ENCODE data around the gene MALT1.

The MALT1 gene

GRCh38 chr18:58777471-58777870 is 106.2 kb downstream of the MALT1 start:
- no peak for TF ChIP-seq CTCF (conservative IDR thresholded peaks at IDR 0.05; ENCODE audit: low read length)
- no peak overlapping the region for H3K4me3 ChIP-seq (ENCODE audit: low read length)
- no peak for DNase-seq (ENCODE audit: low read depth)

GRCh38 chr18:58779529-58779928 is 108.3 kb downstream of the MALT1 start:
- DNase-seq (ENCODE audit: low read depth): no peak
- no peak for TF ChIP-seq CTCF (conservative IDR thresholded peaks at IDR 0.05; ENCODE audit: low read length)
- no peak overlapping the region for H3K4me3 ChIP-seq (ENCODE audit: low read length)

GRCh38 chr18:58780045-58780444 is 108.8 kb downstream of the MALT1 start:
- no peak for DNase-seq (ENCODE audit: low read depth)
- no peak for TF ChIP-seq CTCF (conservative IDR thresholded peaks at IDR 0.05; ENCODE audit: low read length)

GRCh38 chr18:58781627-58782194 is 110.4 kb downstream of the MALT1 start:
- peak; percentile 77 for DNase-seq (ENCODE audit: low read depth)
- no peak overlapping the region for H3K4me3 ChIP-seq (ENCODE audit: low read length)
- peak; percentile 89 for TF ChIP-seq CTCF (conservative IDR thresholded peaks at IDR 0.05; ENCODE audit: low read length)

More at GRCh38 chr18:58780045-58780444, 108.8 kb downstream of the MALT1 start:
- no peak overlapping the region for H3K4me3 ChIP-seq (ENCODE audit: low read length)

GRCh38 chr18:58784601-58785137 is 113.4 kb downstream of the MALT1 start:
- no peak for TF ChIP-seq CTCF (conservative IDR thresholded peaks at IDR 0.05; ENCODE audit: low read length)
- DNase-seq (ENCODE audit: low read depth): no peak

GRCh38 chr18:58785171-58785805 is 114.0 kb downstream of the MALT1 start:
- TF ChIP-seq CTCF (conservative IDR thresholded peaks at IDR 0.05; ENCODE audit: low read length): peak; percentile 35
- DNase-seq (ENCODE audit: low read depth): peak; percentile 87
- H3K4me3 ChIP-seq (ENCODE audit: low read length): no peak overlapping the region

More at GRCh38 chr18:58784601-58785137, 113.4 kb downstream of the MALT1 start:
- no peak overlapping the region for H3K4me3 ChIP-seq (ENCODE audit: low read length)

GRCh38 chr18:58785870-58786269 is 114.6 kb downstream of the MALT1 start:
- no peak for TF ChIP-seq CTCF (conservative IDR thresholded peaks at IDR 0.05; ENCODE audit: low read length)
- H3K4me3 ChIP-seq (ENCODE audit: low read length): no peak overlapping the region
- no peak for DNase-seq (ENCODE audit: low read depth)

Measured in AG10803 (cell line).